Hepatocyte (in vitro differentiated cells): ENCODE data around the gene ENAH. TPM values are rescaled to one million over a fixed set of nuclear protein-coding genes. Genes with fewer than 3 reads are reported as not detected.
"Not testable (repeated sequence)": the region's sequence is repeated elsewhere in the genome, so short reads cannot be mapped to it uniquely, and the experiment has no call there.

Source experiments
- DNase-seq: peaks from one replicate; pipeline ENCODE4 v3.0.0-alpha.2; 2016; ENCODE audit warnings: low spot score
- H2AFZ ChIP-seq: fragments of 200-600 bp; sonication (generic); 2 replicates; pipeline ENCODE4 v1.6.0; 2016; ENCODE audit warnings: antibody characterized with exemption, mild to moderate bottlenecking
- H3K27ac ChIP-seq: fragments of 200-600 bp; sonication (generic); 2 replicates; pipeline ENCODE4 v1.5.1; 2016; ENCODE audit warnings: mild to moderate bottlenecking
- H3K27me3 ChIP-seq: fragments of 200-600 bp; sonication (generic); 2 replicates; pipeline ENCODE4 v1.6.1; 2016
- H3K36me3 ChIP-seq: fragments of 200-600 bp; sonication (generic); replicated peaks from 2 replicates; pipeline ENCODE4 v1.5.1; 2016; ENCODE audit warnings: low read depth; ENCODE audit not compliant: insufficient read depth
- H3K4me1 ChIP-seq: fragments of 200-600 bp; sonication (generic); 2 replicates; pipeline ENCODE4 v1.5.1; 2016; ENCODE audit warnings: mild to moderate bottlenecking, moderate library complexity; ENCODE audit not compliant: insufficient read depth
- H3K4me2 ChIP-seq: fragments of 200-600 bp; sonication (generic); 2 replicates; pipeline ENCODE4 v1.6.0; 2016
- H3K4me3 ChIP-seq: fragments of 200-600 bp; sonication (generic); 2 replicates; pipeline ENCODE4 v1.5.1; 2016; ENCODE audit warnings: mild to moderate bottlenecking
- H3K79me2 ChIP-seq: fragments of 200-600 bp; sonication (generic); 2 replicates; pipeline ENCODE4 v1.6.0; 2017; ENCODE audit warnings: mild to moderate bottlenecking
- H3K9me2 ChIP-seq: fragments of 200-600 bp; sonication (generic); replicated peaks from 2 replicates; pipeline ENCODE4 v1.6.0; 2017; ENCODE audit warnings: mild to moderate bottlenecking; ENCODE audit not compliant: insufficient read depth
- H3K9me3 ChIP-seq: fragments of 200-600 bp; sonication (generic); 2 replicates; pipeline ENCODE4 v1.5.1; 2016; ENCODE audit warnings: low read depth, mild to moderate bottlenecking
- H4K20me1 ChIP-seq: fragments of 200-600 bp; sonication (generic); 2 replicates; pipeline ENCODE4 v1.6.0; 2016; ENCODE audit warnings: mild to moderate bottlenecking; ENCODE audit not compliant: insufficient read depth, poor library complexity, severe bottlenecking
- CTCF ChIP-seq: fragments of 200-600 bp; sonication (generic); IDR thresholded peaks from 2 replicates; pipeline ENCODE4 v1.5.1; 2016; ENCODE audit warnings: antibody characterized with exemption, mild to moderate bottlenecking; ENCODE audit not compliant: poor library complexity
- EZH2 ChIP-seq: fragments of 200-600 bp; sonication (generic); IDR thresholded peaks from 2 replicates; pipeline ENCODE4 v1.6.1; 2016; ENCODE audit warnings: antibody characterized with exemption, mild to moderate bottlenecking, borderline replicate concordance
- EZH2phosphoT487 ChIP-seq: fragments of 200-600 bp; sonication (generic); IDR thresholded peaks from one replicate; pipeline ENCODE4 v1.6.1; 2018; ENCODE audit warnings: antibody characterized with exemption, mild to moderate bottlenecking, low read depth, moderate library complexity; ENCODE audit not compliant: unreplicated experiment, severe bottlenecking
- WGBS: methylation state at CpG from one replicate; pipeline ENCODE4 v1.1.6; 2016; ENCODE audit warnings: low lambda C conversion rate; ENCODE audit errors: missing lambda C conversion rate; 5-methylcytosine and 5-hydroxymethylcytosine counted together
- polyA plus RNA-seq: library from polyadenylated mRNA; unstranded; fragments of >200 nt; fragmentation: Nextera tagmentation; extraction: Ambion mirVana; gene quantifications from 2 replicates; pipeline ENCODE4 v1.2.1, GENCODE V29; 2016
- total RNA-seq: library from RNA; depleted of rRNA; stranded (reverse); fragments of >200 nt; gene quantifications from 2 replicates; pipeline ENCODE4 v1.2.3, GENCODE V29; 2014

ENAH gene
- total and polyA plus RNA-seq, 2 experiments from 2014 or later, result 51.3 to 115 TPM

GRCh38 chr1:225635649-225636048, 17.3 kb downstream of the ENAH start:
- DNase-seq, result no peak
- Histone ChIP-seq H4K20me1 (peaks cover 23% of the 10 kb centered on the region), H3K27ac (no peak overlapping the region), H3K36me3 (no peaks in the 10 kb centered on the region), H3K27me3 (no peaks in the 10 kb centered on the region), H3K4me3 (no peak overlapping the region), H3K4me2 (no peak overlapping the region), H3K4me1 (peaks cover 5% of the 10 kb centered on the region), H2AFZ (no peak overlapping the region), H3K9me3 (no peaks in the 10 kb centered on the region), H3K79me2 (peaks cover 100% of the 10 kb centered on the region), H3K9me2 (no peaks in the 10 kb centered on the region)
- no peak for TF ChIP-seq EZH2phosphoT487
- TF ChIP-seq CTCF, result no peak
- no peak for TF ChIP-seq EZH2

GRCh38 chr1:225632836-225633235, 20.1 kb downstream of the ENAH start:
- DNase-seq, H3K36me3 ChIP-seq, H3K9me3 ChIP-seq, H3K27ac ChIP-seq, H2AFZ ChIP-seq, H3K4me2 ChIP-seq, H3K9me2 ChIP-seq, H3K4me3 ChIP-seq, H3K27me3 ChIP-seq: not testable (repeated sequence)
- peaks cover 100% of the 10 kb centered on the region for H3K79me2 ChIP-seq
- 95% methylated on average over 4 of the region's 4 CpGs for WGBS
- peaks cover 19% of the 10 kb centered on the region for H4K20me1 ChIP-seq
- peaks cover 15% of the 10 kb centered on the region for H3K4me1 ChIP-seq

GRCh38 chr1:225631021-225631663, 21.8 kb downstream of the ENAH start:
- Histone ChIP-seq H3K4me1 (peaks cover 32% of the 10 kb centered on the region), H3K4me3 (no peak overlapping the region), H3K9me2 (no peaks in the 10 kb centered on the region), H2AFZ (no peak overlapping the region), H3K79me2 (peaks cover 99% of the 10 kb centered on the region), H3K36me3 (no peaks in the 10 kb centered on the region), H3K27ac (no peak overlapping the region), H3K27me3 (no peaks in the 10 kb centered on the region), H3K9me3 (no peaks in the 10 kb centered on the region), H3K4me2 (no peak overlapping the region), H4K20me1 (peaks cover 20% of the 10 kb centered on the region)
- WGBS, result 89% methylated on average over 6 of the region's 6 CpGs
- no peak for TF ChIP-seq EZH2
- no peak for TF ChIP-seq EZH2phosphoT487
- DNase-seq, result no peak

GRCh38 chr1:225629483-225629882, 23.4 kb downstream of the ENAH start:
- 92% methylated on average over 3 of the region's 3 CpGs for WGBS
- DNase-seq, result no peak
- no peak overlapping the region for H3K4me3 ChIP-seq
- no peaks in the 10 kb centered on the region for H3K9me3 ChIP-seq
- no peak overlapping the region for H3K27ac ChIP-seq
- H3K9me2 ChIP-seq, result no peaks in the 10 kb centered on the region
- H3K4me2 ChIP-seq, result no peak overlapping the region
- H3K79me2 ChIP-seq, result peaks cover 99% of the 10 kb centered on the region
- peaks cover 32% of the 10 kb centered on the region for H3K4me1 ChIP-seq
- no peaks in the 10 kb centered on the region for H3K27me3 ChIP-seq
- peaks cover 11% of the 10 kb centered on the region for H4K20me1 ChIP-seq
- no peak overlapping the region for H2AFZ ChIP-seq
- no peak for TF ChIP-seq EZH2phosphoT487
- TF ChIP-seq CTCF, result no peak
- TF ChIP-seq EZH2, result no peak
- no peaks in the 10 kb centered on the region for H3K36me3 ChIP-seq

GRCh38 chr1:225628794-225629193, 24.1 kb downstream of the ENAH start:
- H3K27ac ChIP-seq, H3K4me3 ChIP-seq, H3K9me3 ChIP-seq, H2AFZ ChIP-seq, H3K4me2 ChIP-seq, H3K9me2 ChIP-seq, DNase-seq, H3K36me3 ChIP-seq, H3K27me3 ChIP-seq: not testable (repeated sequence)
- H4K20me1 ChIP-seq, result peaks cover 11% of the 10 kb centered on the region
- H3K4me1 ChIP-seq, result peaks cover 32% of the 10 kb centered on the region
- peaks cover 99% of the 10 kb centered on the region for H3K79me2 ChIP-seq
- 80% methylated on average over 13 of the region's 13 CpGs for WGBS
